HepG2 (cell line): Measurements from ENCODE around the gene HKDC1.

Experiments
- ZKSCAN1 ChIP-seq: fragments of 150-350 bp; IDR thresholded peaks from 2 replicates; pipeline ENCODE4 v1.6.1; 2014; ENCODE audit warnings: low read length
- ZNF550 ChIP-seq: sonication (generic); formaldehyde crosslinking; IDR thresholded peaks from 2 replicates; pipeline ENCODE4 v1.4.0; 2020; ENCODE audit warnings: mild to moderate bottlenecking, missing genetic modification reagents, borderline replicate concordance
- ZNF746 ChIP-seq: sonication (generic); formaldehyde crosslinking; IDR thresholded peaks from 2 replicates; pipeline ENCODE4 v1.8.0; 2022; ENCODE audit warnings: mild to moderate bottlenecking, missing genetic modification reagents

- TF ChIP-seq ZNF746 (CRISPR knock-in tag) (no peak), ZKSCAN1 (no peak), ZNF550 (CRISPR knock-in tag) (no peak)
These were observed 10.2 kb upstream of the HKDC1 start for GRCh38 chr10:69209787-69210484.
